GM12864 (cell line): ENCODE data around the gene AFAP1.
"Not testable (repeated sequence)": the region's sequence is repeated elsewhere in the genome, so short reads cannot be mapped to it uniquely, and the experiment has no call there.

Experiments used
- DNase-seq: peaks from one replicate; pipeline ENCODE4 v3.0.0-alpha.2; 2011; ENCODE audit warnings: low read depth
- H3K4me3 ChIP-seq: 2 replicates; pipeline ENCODE4 v1.5.1; 2011; ENCODE audit warnings: mild to moderate bottlenecking, low read depth, low read length, control low read depth
- CTCF ChIP-seq: IDR thresholded peaks from 2 replicates; pipeline ENCODE4 v1.5.1; 2011; ENCODE audit warnings: low read depth, mild to moderate bottlenecking, moderate library complexity, low read length, control low read depth, inconsistent platforms; ENCODE audit errors: missing control alignments

Gene AFAP1

GRCh38 chr4:7924570-7924969 is 15.1 kb downstream of the AFAP1 start:
- H3K4me3 ChIP-seq = no peak overlapping the region
- no peak for TF ChIP-seq CTCF
- DNase-seq = no peak

- no peak overlapping the region for H3K4me3 ChIP-seq
- DNase-seq = no peak
- no peak for TF ChIP-seq CTCF
Measured at GRCh38 chr4:7924163-7924562, 15.5 kb downstream of the AFAP1 start.

- TF ChIP-seq CTCF = no peak
- H3K4me3 ChIP-seq = no peak overlapping the region
- DNase-seq = no peak
Measured at GRCh38 chr4:7922466-7922865, 17.2 kb downstream of the AFAP1 start.

- DNase-seq = no peak
Measured at GRCh38 chr4:7918981-7919380, 20.7 kb downstream of the AFAP1 start.

GRCh38 chr4:7918187-7918586 is 21.5 kb downstream of the AFAP1 start:
- not testable (repeated sequence) for DNase-seq, H3K4me3 ChIP-seq

More at GRCh38 chr4:7918981-7919380, 20.7 kb downstream of the AFAP1 start:
- TF ChIP-seq CTCF = no peak
- no peak overlapping the region for H3K4me3 ChIP-seq

GRCh38 chr4:7917669-7918068 is 22.0 kb downstream of the AFAP1 start:
- DNase-seq = no peak
- no peak overlapping the region for H3K4me3 ChIP-seq
- no peak for TF ChIP-seq CTCF

GRCh38 chr4:7915875-7916242 is 23.8 kb downstream of the AFAP1 start:
- no peak for DNase-seq
- TF ChIP-seq CTCF = no peak

GRCh38 chr4:7912826-7913225 is 26.8 kb downstream of the AFAP1 start:
- H3K4me3 ChIP-seq = no peak overlapping the region
- TF ChIP-seq CTCF = no peak
- DNase-seq = no peak

More at GRCh38 chr4:7915875-7916242, 23.8 kb downstream of the AFAP1 start:
- H3K4me3 ChIP-seq = no peak overlapping the region
